Upper lobe of left lung (tissue), 4 donors: ENCODE measurements around the gene GRK3.

ENCODE experiments used
- EP300 ChIP-seq, 4 donors: sonication (generic); formaldehyde crosslinking; IDR thresholded peaks; one replicate each; pipeline ENCODE4 v1.5.1; 2017; ENCODE audit warnings: antibody characterized with exemption in 4 of 4, control low read depth in 2 of 4
- POLR2A ChIP-seq, 4 donors: fragments of 450-650 bp; IDR thresholded peaks; one replicate each; pipeline ENCODE4 v1.5.1; 2016 to 2017; ENCODE audit warnings: antibody characterized with exemption in 4 of 4, mild to moderate bottlenecking in 2 of 4
- POLR2AphosphoS5 ChIP-seq, 2 donors: sonication (generic); formaldehyde crosslinking; IDR thresholded peaks; one replicate each; pipeline ENCODE4 v1.5.1; 2017; ENCODE audit warnings: antibody characterized with exemption in 2 of 2
- TF ChIP-seq, protein P1 (sequence below), 6 experiments: fragments of 450-650 bp in 4 of 6; fragments of 200-600 bp in 2 of 6; sonication (generic) in 2 of 6; IDR thresholded peaks; one replicate each; pipeline ENCODE4 v1.5.1; 2016 to 2019; ENCODE audit warnings: antibody characterized with exemption in 6 of 6

DNA sequence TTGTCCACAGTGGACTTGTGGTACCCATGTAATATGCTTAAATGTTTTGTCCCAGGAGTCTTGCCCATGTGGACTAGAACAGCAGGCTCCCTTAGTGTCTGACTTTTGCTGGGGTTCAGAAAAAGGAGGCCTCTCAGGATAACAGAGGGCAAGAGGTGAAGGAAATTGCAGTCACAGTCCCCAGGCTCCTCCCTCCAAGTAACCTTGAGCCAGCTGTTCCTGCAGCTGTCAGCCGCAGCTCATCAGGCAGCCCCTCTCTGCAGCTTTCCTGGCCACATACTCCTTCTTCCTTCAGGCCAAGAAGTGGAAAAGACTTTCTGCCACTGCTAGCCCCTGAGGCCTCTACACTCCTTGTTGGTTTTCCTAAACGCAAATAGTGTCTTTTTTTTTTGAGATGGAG is 171.2 kb downstream of the GRK3 start:
- TF ChIP-seq, protein P1, sequence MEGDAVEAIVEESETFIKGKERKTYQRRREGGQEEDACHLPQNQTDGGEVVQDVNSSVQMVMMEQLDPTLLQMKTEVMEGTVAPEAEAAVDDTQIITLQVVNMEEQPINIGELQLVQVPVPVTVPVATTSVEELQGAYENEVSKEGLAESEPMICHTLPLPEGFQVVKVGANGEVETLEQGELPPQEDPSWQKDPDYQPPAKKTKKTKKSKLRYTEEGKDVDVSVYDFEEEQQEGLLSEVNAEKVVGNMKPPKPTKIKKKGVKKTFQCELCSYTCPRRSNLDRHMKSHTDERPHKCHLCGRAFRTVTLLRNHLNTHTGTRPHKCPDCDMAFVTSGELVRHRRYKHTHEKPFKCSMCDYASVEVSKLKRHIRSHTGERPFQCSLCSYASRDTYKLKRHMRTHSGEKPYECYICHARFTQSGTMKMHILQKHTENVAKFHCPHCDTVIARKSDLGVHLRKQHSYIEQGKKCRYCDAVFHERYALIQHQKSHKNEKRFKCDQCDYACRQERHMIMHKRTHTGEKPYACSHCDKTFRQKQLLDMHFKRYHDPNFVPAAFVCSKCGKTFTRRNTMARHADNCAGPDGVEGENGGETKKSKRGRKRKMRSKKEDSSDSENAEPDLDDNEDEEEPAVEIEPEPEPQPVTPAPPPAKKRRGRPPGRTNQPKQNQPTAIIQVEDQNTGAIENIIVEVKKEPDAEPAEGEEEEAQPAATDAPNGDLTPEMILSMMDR (IDR thresholded peaks at IDR 0.05): no peak
- TF ChIP-seq POLR2A (IDR thresholded peaks at IDR 0.05): no peak
- TF ChIP-seq EP300 (IDR thresholded peaks at IDR 0.05): no peak
- TF ChIP-seq POLR2AphosphoS5 (IDR thresholded peaks at IDR 0.05): no peak
